ENCODE measurements around the gene DLEC1.
"Not testable (repeated sequence)": the region's sequence is repeated elsewhere in the genome, so short reads cannot be mapped to it uniquely, and the experiment has no call there.

Gene DLEC1

DNA sequence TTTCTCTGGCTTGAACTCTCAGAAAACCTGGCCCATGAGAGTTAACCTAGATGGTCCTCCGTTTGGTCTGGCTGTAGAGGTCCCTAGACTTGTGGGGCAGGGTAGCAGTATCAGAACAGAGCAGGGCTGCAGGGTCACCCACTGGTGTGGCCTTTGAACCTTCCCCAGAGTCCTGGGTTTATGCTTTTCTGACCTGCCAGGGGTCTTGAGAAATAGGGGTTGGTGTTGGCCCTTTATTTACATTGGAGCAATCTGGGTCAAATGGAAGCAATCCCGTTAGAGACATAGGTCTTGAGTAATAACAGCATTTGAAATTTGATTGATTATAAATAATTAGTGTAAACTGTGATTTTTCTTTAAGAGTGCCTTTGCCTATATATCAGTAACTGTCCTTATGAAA is 23.8 kb downstream of the DLEC1 start:
- no peak overlapping the region for H3K4me3 ChIP-seq (ENCODE audit: low read depth, low read length)
- TF ChIP-seq, protein P1, sequence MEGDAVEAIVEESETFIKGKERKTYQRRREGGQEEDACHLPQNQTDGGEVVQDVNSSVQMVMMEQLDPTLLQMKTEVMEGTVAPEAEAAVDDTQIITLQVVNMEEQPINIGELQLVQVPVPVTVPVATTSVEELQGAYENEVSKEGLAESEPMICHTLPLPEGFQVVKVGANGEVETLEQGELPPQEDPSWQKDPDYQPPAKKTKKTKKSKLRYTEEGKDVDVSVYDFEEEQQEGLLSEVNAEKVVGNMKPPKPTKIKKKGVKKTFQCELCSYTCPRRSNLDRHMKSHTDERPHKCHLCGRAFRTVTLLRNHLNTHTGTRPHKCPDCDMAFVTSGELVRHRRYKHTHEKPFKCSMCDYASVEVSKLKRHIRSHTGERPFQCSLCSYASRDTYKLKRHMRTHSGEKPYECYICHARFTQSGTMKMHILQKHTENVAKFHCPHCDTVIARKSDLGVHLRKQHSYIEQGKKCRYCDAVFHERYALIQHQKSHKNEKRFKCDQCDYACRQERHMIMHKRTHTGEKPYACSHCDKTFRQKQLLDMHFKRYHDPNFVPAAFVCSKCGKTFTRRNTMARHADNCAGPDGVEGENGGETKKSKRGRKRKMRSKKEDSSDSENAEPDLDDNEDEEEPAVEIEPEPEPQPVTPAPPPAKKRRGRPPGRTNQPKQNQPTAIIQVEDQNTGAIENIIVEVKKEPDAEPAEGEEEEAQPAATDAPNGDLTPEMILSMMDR (IDR thresholded peaks at IDR 0.05; ENCODE audit: insufficient read depth, low read depth, low read length, missing control alignments): no peak
- DNase-seq (ENCODE audit: low read depth): no peak

GRCh38 chr3:38064453-38064852 is 25.4 kb downstream of the DLEC1 start:
- not testable (repeated sequence) for DNase-seq (ENCODE audit: low read depth); H3K4me3 ChIP-seq (ENCODE audit: low read depth, low read length)

GRCh38 chr3:38067508-38068233 is 28.7 kb downstream of the DLEC1 start:
- DNase-seq (ENCODE audit: low read depth): no peak
- TF ChIP-seq, protein P1 (IDR thresholded peaks at IDR 0.05; ENCODE audit: insufficient read depth, low read depth, low read length, missing control alignments): no peak

DNA sequence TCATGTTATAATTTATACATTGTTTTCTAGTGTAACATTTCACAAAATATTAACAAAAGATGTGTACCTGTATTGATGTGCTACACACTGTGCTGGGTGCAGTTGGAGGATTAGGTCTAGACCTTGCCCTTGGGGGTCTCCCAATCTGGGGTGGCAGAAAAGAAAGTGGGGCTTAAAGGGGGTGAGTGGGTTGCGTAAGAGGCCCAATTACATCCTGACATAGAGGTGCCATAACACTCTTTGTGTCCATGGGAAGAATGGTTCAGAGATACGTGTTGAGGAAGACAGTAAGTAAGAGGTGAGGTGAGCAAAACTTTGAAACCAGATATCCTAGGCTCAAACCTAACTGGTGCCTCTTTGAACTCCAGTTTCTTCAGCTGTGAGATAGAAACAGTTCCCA is 31.0 kb downstream of the DLEC1 start:
- TF ChIP-seq, protein P1 (IDR thresholded peaks at IDR 0.05; ENCODE audit: insufficient read depth, low read depth, low read length, missing control alignments): no peak
- DNase-seq (ENCODE audit: low read depth): no peak

More at GRCh38 chr3:38067508-38068233, 28.7 kb downstream of the DLEC1 start:
- H3K4me3 ChIP-seq (ENCODE audit: low read depth, low read length): no peak overlapping the region

DNA sequence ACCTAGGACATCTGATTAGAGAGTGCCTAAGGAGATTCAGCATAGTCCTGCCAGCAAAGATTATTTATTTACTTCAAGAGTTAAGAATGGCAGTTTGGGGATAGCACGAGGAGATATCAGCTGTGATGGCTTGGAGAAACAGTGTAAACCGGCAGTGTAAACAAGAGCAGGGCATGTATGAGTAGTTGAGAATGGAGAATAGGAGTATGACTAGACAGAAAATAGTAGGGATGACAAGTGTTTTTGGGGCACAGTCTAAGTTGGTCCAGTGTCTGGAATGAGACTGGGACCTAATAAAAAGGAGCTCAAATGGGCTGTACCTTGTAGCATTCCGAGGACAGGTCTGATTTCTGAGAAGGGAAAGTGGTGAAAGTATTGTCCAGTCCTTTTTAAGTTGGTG is 38.1 kb downstream of the DLEC1 start:
- DNase-seq (ENCODE audit: low read depth); H3K4me3 ChIP-seq (ENCODE audit: low read depth, low read length): not testable (repeated sequence)

More for the DNA sequence above, 31.0 kb downstream of the DLEC1 start:
- H3K4me3 ChIP-seq (ENCODE audit: low read depth, low read length): no peak overlapping the region

DNA sequence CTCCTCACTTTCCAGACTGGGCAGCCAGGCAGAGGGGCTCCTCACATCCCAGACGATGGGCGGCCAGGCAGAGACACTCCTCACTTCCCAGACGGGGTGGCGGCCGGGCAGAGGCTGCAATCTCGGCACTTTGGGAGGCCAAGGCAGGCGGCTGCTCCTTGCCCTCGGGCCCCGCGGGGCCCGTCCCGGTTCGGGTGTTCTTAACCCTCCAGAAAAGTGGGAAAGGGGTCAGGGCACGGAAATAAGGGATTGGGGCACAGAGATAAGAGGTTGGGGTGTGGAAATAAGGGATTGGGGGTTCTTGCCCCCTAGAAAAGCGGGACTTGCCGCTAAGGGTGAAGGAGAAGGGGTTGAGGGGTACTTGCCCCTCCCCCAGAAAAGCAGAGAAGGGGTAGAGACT is 43.3 kb downstream of the DLEC1 start:
- not testable (repeated sequence) for H3K4me3 ChIP-seq (ENCODE audit: low read depth, low read length); DNase-seq (ENCODE audit: low read depth)

- DNase-seq (ENCODE audit: low read depth): not testable (repeated sequence)
These were observed 44.2 kb downstream of the DLEC1 start for GRCh38 chr3:38083254-38083653.

DNA sequence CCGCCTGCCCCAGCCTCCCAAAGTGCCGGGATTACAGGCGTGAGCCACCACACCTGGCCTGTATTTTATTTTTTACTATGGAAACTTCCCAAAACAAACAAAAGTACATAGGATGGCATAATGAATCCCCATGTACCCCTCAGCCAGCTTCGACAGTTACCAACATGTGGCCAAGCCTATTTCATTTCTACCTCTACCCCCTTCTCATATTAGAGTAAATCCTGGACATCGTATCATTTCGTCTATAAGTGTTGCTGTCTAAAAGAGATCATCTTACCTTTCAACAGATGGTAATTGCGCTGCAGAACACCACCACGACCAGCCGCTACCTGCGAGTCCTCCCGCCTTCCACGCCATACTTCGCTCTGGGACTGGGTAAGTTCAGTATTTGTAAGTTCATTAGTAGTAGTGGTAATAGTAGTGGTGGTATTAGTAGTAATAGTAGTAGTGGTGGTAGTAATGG is 44.9 kb downstream of the DLEC1 start:
- no peak overlapping the region for H3K4me3 ChIP-seq (ENCODE audit: low read depth, low read length)
- no peak for DNase-seq (ENCODE audit: low read depth)
- TF ChIP-seq, protein P1 (IDR thresholded peaks at IDR 0.05; ENCODE audit: insufficient read depth, low read depth, low read length, missing control alignments): no peak

More at GRCh38 chr3:38083254-38083653, 44.2 kb downstream of the DLEC1 start:
- H3K4me3 ChIP-seq (ENCODE audit: low read depth, low read length): not testable (repeated sequence)
